Measurements from ENCODE around the gene AZU1.

Gene AZU1

GRCh38 chr19:801030-801860 lies 26.4 kb upstream of the AZU1 start:
- H3K4me3 ChIP-seq = peak overlapping the region; percentile 4; the same call in 1 of the 2 replicates
- no peaks in the 10 kb centered on the region for H3K9me3 ChIP-seq
- no peaks in the 10 kb centered on the region for H3K27me3 ChIP-seq (ENCODE audit: low read depth)
- peaks cover 84% of the 10 kb centered on the region for H3K36me3 ChIP-seq (replicated peaks)
- in situ Hi-C loops (cut with MboI; ENCODE audit: low sequenced_read_pairs) = no loop called here
- peaks cover 30% of the 10 kb centered on the region for H3K4me1 ChIP-seq
- no peak for DNase-seq (ENCODE audit: low spot score in 2 of 2)

GRCh38 chr19:801861-802497 lies 25.7 kb upstream of the AZU1 start:
- Histone ChIP-seq H3K36me3 (replicated peaks) (peaks cover 92% of the 10 kb centered on the region), H3K27me3 (ENCODE audit: low read depth) (no peaks in the 10 kb centered on the region), H3K4me3 (no peak overlapping the region), H3K9me3 (no peaks in the 10 kb centered on the region), H3K4me1 (peaks cover 30% of the 10 kb centered on the region)
- in situ Hi-C loops (cut with MboI; ENCODE audit: low sequenced_read_pairs) = no loop called here
- no peak for DNase-seq (ENCODE audit: low spot score in 2 of 2)

GRCh38 chr19:802498-803098 lies 25.0 kb upstream of the AZU1 start:
- no peak overlapping the region for H3K4me3 ChIP-seq
- DNase-seq (ENCODE audit: low spot score in 2 of 2) = no peak
- H3K36me3 ChIP-seq (replicated peaks) = peaks cover 98% of the 10 kb centered on the region
- no peaks in the 10 kb centered on the region for H3K9me3 ChIP-seq
- in situ Hi-C loops (cut with MboI; ENCODE audit: low sequenced_read_pairs) = no loop called here
- no peaks in the 10 kb centered on the region for H3K27me3 ChIP-seq (ENCODE audit: low read depth)
- H3K4me1 ChIP-seq = peaks cover 30% of the 10 kb centered on the region

GRCh38 chr19:803099-803561 lies 24.5 kb upstream of the AZU1 start:
- DNase-seq (ENCODE audit: low spot score in 2 of 2) = no peak
- Histone ChIP-seq H3K9me3 (no peaks in the 10 kb centered on the region), H3K27me3 (ENCODE audit: low read depth) (no peaks in the 10 kb centered on the region), H3K36me3 (replicated peaks) (peaks cover 100% of the 10 kb centered on the region), H3K4me3 (no peak overlapping the region), H3K4me1 (peaks cover 30% of the 10 kb centered on the region)
- in situ Hi-C loops (cut with MboI; ENCODE audit: low sequenced_read_pairs) = no loop called here

GRCh38 chr19:803686-804418 lies 23.8 kb upstream of the AZU1 start:
- Histone ChIP-seq H3K27me3 (ENCODE audit: low read depth) (no peaks in the 10 kb centered on the region), H3K36me3 (replicated peaks) (peaks cover 100% of the 10 kb centered on the region), H3K4me3 (no peak overlapping the region), H3K4me1 (peaks cover 30% of the 10 kb centered on the region), H3K9me3 (no peaks in the 10 kb centered on the region)
- no peak for DNase-seq (ENCODE audit: low spot score in 2 of 2)
- in situ Hi-C loops (cut with MboI; ENCODE audit: low sequenced_read_pairs) = no loop called here

GRCh38 chr19:804419-805165 lies 23.0 kb upstream of the AZU1 start:
- Histone ChIP-seq H3K9me3 (no peaks in the 10 kb centered on the region), H3K4me1 (peaks cover 26% of the 10 kb centered on the region), H3K36me3 (replicated peaks) (peaks cover 100% of the 10 kb centered on the region), H3K27me3 (ENCODE audit: low read depth) (no peaks in the 10 kb centered on the region), H3K4me3 (no peak overlapping the region)
- in situ Hi-C loops (cut with MboI; ENCODE audit: low sequenced_read_pairs) = no loop called here
- DNase-seq (ENCODE audit: low spot score in 2 of 2) = no peak

GRCh38 chr19:805166-805551 lies 22.5 kb upstream of the AZU1 start:
- DNase-seq (ENCODE audit: low spot score in 2 of 2) = no peak
- no peak overlapping the region for H3K4me3 ChIP-seq
- H3K27me3 ChIP-seq (ENCODE audit: low read depth) = no peaks in the 10 kb centered on the region
- H3K36me3 ChIP-seq (replicated peaks) = peaks cover 100% of the 10 kb centered on the region
- H3K9me3 ChIP-seq = no peaks in the 10 kb centered on the region
- in situ Hi-C loops (cut with MboI; ENCODE audit: low sequenced_read_pairs) = no loop called here
- H3K4me1 ChIP-seq = peaks cover 20% of the 10 kb centered on the region

GRCh38 chr19:805600-806550 lies 21.8 kb upstream of the AZU1 start:
- in situ Hi-C loops (cut with MboI; ENCODE audit: low sequenced_read_pairs) = no loop called here

GRCh38 chr19:806815-807421 lies 20.7 kb upstream of the AZU1 start:
- in situ Hi-C loops (cut with MboI; ENCODE audit: low sequenced_read_pairs) = no loop called here
- no peaks in the 10 kb centered on the region for H3K27me3 ChIP-seq (ENCODE audit: low read depth)
- no peaks in the 10 kb centered on the region for H3K9me3 ChIP-seq
- no peak for DNase-seq (ENCODE audit: low spot score in 2 of 2)
- peaks cover 100% of the 10 kb centered on the region for H3K36me3 ChIP-seq (replicated peaks)
- peaks cover 4% of the 10 kb centered on the region for H3K4me1 ChIP-seq
- no peak overlapping the region for H3K4me3 ChIP-seq

More at GRCh38 chr19:805600-806550, 21.8 kb upstream of the AZU1 start:
- Histone ChIP-seq H3K9me3 (no peaks in the 10 kb centered on the region), H3K4me1 (peaks cover 15% of the 10 kb centered on the region), H3K4me3 (no peak overlapping the region), H3K36me3 (replicated peaks) (peaks cover 100% of the 10 kb centered on the region), H3K27me3 (ENCODE audit: low read depth) (no peaks in the 10 kb centered on the region)
- no peak for DNase-seq (ENCODE audit: low spot score in 2 of 2)

- no peak overlapping the region for H3K4me3 ChIP-seq
- DNase-seq (ENCODE audit: low spot score in 2 of 2) = no peak
- H3K9me3 ChIP-seq = no peaks in the 10 kb centered on the region
- no peaks in the 10 kb centered on the region for H3K27me3 ChIP-seq (ENCODE audit: low read depth)
- no peaks in the 10 kb centered on the region for H3K4me1 ChIP-seq
- H3K36me3 ChIP-seq (replicated peaks) = peaks cover 94% of the 10 kb centered on the region
- in situ Hi-C loops (cut with MboI; ENCODE audit: low sequenced_read_pairs) = no loop called here
These were observed 19.8 kb upstream of the AZU1 start for GRCh38 chr19:807627-808422.

- DNase-seq (ENCODE audit: low spot score in 2 of 2) = no peak
- H3K4me3 ChIP-seq = no peak overlapping the region
- no peaks in the 10 kb centered on the region for H3K4me1 ChIP-seq
- H3K36me3 ChIP-seq (replicated peaks) = peaks cover 88% of the 10 kb centered on the region
- no peaks in the 10 kb centered on the region for H3K9me3 ChIP-seq
- no peaks in the 10 kb centered on the region for H3K27me3 ChIP-seq (ENCODE audit: low read depth)
- in situ Hi-C loops (cut with MboI; ENCODE audit: low sequenced_read_pairs) = no loop called here
These were observed 19.2 kb upstream of the AZU1 start for GRCh38 chr19:808423-808775.
